BLaER1 (cell line): ENCODE results near the gene ACAD8.
"Not testable (repeated sequence)": the region's sequence is repeated elsewhere in the genome, so short reads cannot be mapped to it uniquely, and the experiment has no call there.

Experiments used
- H3K27ac ChIP-seq: shearing (Covaris generic); formaldehyde crosslinking; 2 replicates; pipeline ENCODE4 v1.8.1; 2022
- H3K27me3 ChIP-seq: shearing (Covaris generic); formaldehyde crosslinking; 2 replicates; pipeline ENCODE4 v1.8.1; 2022
- H3K36me3 ChIP-seq: shearing (Covaris generic); formaldehyde crosslinking; 2 replicates; pipeline ENCODE4 v1.8.1; 2022
- H3K4me1 ChIP-seq: shearing (Covaris generic); formaldehyde crosslinking; 2 replicates; pipeline ENCODE4 v1.8.1; 2022
- H3K4me2 ChIP-seq: shearing (Covaris generic); formaldehyde crosslinking; 2 replicates; pipeline ENCODE4 v1.8.1; 2022
- H3K4me3 ChIP-seq: shearing (Covaris generic); formaldehyde crosslinking; 2 replicates; pipeline ENCODE4 v1.8.1; 2022
- H3K9ac ChIP-seq: shearing (Covaris generic); formaldehyde crosslinking; 2 replicates; pipeline ENCODE4 v1.8.1; 2022
- H3K9me3 ChIP-seq: shearing (Covaris generic); formaldehyde crosslinking; 2 replicates; pipeline ENCODE4 v1.8.1; 2022
- H4K20me1 ChIP-seq: shearing (Covaris generic); formaldehyde crosslinking; 2 replicates; pipeline ENCODE4 v1.8.1; 2022
- Cebpa-rat ChIP-seq: shearing (Covaris generic); IDR thresholded peaks from 2 replicates; pipeline ENCODE4 v1.8.1; 2022

Gene ACAD8

DNA sequence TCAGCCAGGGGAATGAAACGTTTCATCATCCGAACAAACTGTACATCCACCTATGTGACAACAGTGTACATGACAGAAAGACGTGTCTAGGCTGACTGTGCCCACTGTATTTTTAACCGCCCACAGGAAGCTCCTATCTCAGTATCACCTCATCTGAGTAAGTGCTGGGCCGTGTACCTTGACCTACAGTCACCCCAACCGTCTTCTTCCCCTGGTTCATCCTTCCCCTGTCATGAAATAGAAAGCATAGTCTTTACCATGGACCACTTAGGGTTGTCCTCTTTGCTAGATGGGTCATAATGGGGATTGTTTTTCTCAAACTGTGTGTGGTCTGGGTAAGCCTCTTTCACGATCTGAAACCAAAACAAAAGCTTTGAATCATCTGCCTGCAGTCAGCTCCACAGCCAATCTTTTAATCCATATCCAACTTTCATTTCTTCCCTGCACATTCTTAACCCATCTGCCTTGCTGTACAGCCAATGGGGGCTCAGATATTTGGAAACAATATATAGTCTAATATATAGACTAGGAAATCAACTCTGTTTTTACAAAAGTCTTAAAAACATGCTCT, 4.4 kb upstream of the ACAD8 start:
- H3K4me2 ChIP-seq, result no peak overlapping the region
- no peak overlapping the region for H3K27ac ChIP-seq
- TF ChIP-seq Cebpa-rat, result no peak
- H3K27me3 ChIP-seq, result no peaks in the 10 kb centered on the region
- H3K36me3 ChIP-seq, result peaks cover 72% of the 10 kb centered on the region
- H4K20me1 ChIP-seq, result 0 out of 2 replicates have a peak, but pooled peaks cover 4% of the 10 kb centered on the region
- H3K4me3 ChIP-seq, result no peak overlapping the region
- peaks cover 20% of the 10 kb centered on the region for H3K4me1 ChIP-seq
- H3K9ac ChIP-seq, result no peak overlapping the region
- H3K9me3 ChIP-seq, result no peaks in the 10 kb centered on the region

- H3K36me3 ChIP-seq, result peaks cover 59% of the 10 kb centered on the region
- H3K9me3 ChIP-seq, result no peaks in the 10 kb centered on the region
- no peaks in the 10 kb centered on the region for H4K20me1 ChIP-seq
- peaks cover 24% of the 10 kb centered on the region for H3K4me1 ChIP-seq
- H3K27me3 ChIP-seq, result no peaks in the 10 kb centered on the region
- no peak overlapping the region for H3K4me2 ChIP-seq
- TF ChIP-seq Cebpa-rat, result no peak
- H3K27ac ChIP-seq, result no peak overlapping the region
- H3K4me3 ChIP-seq, result no peak overlapping the region
- H3K9ac ChIP-seq, result no peak overlapping the region
These were observed 3.1 kb upstream of the ACAD8 start for GRCh38 chr11:134250246-134250645.

GRCh38 chr11:134250675-134251074, 2.7 kb upstream of the ACAD8 start:
- Histone ChIP-seq H3K4me1 (peaks cover 24% of the 10 kb centered on the region), H3K4me2 (no peak overlapping the region), H3K36me3 (peaks cover 55% of the 10 kb centered on the region), H3K9me3 (no peaks in the 10 kb centered on the region), H3K27me3 (no peaks in the 10 kb centered on the region), H4K20me1 (0 out of 2 replicates have a peak, but pooled peaks cover 2% of the 10 kb centered on the region), H3K4me3 (no peak overlapping the region), H3K27ac (no peak overlapping the region), H3K9ac (no peak overlapping the region)
- no peak for TF ChIP-seq Cebpa-rat

DNA sequence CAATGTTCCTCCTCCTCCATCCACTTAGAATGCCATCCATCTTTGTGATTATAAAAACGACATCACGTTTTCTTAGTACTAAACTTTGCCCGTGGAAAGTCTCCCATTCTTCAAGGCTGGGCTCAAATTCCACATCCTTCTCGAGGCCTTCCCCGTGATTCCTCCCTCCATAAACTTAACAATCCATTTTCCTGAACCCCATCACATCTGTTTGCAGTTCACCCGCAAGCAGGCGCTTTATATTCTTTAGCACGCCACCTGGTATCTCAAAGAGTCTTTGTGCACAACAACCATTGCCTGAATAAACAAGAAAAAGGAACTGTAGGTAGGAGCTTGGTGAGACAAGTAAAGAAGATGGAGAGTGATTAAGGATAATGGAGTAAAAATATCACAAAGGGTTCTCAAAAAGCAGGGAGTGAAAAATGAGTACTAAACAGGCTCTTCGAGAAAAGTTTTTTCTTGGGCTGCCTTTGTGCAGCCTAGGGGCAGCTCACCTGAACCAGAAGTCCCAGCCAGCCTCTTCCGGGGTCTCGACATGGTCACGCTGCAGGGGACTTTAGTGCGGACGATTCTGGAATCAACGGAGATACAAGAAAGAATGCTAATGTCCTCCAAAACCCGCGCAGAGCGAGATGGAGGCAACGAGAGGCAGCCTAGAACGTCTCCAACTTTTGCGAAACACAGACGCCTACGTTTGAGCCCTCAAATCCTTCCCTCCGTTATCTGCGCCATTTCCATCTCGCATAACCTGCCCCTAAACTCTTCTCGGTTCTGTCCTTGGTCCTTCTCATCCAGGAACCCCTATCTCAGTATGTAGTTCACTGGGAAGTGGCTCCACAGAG, 801 bp upstream of the ACAD8 start:
- Histone ChIP-seq H3K36me3 (peaks cover 43% of the 10 kb centered on the region), H3K9ac (peak overlapping the region; percentile 77), H3K27ac (peak overlapping the region; percentile 40)

DNA sequence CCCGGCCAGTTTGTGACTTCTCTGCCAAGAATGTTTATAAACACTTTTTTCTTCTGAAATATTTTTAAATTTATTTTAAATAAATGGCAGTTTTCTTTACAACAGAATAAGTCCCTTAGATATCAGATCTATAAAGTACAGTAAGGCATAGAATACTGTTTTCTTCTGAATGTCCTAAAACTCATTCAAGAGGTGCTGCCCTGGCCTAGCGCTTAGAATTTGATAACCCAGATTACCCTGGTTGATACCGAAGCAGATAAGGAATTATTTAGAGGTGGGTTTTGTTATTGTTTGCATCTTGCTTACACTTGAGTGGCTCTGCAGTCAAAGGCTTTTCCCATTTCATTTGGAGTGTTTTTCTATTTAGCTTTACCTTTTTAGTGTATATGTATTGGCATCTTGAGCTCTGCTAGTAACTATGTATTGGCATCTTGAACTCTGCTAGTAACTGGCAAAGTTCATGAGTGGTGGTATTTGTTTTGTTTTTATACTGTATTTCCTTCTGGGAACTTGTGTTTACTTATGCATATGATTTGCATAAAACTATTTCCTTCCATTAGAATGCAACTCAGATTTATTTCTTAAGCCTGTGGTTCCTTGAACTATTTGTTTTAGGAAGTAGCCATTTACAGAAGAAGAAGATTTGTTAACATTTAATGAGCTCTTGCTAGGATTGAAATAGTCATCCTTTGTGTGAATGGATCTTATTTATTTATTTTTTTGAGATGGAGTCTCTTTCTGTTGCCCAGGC, 1.2 kb downstream of the ACAD8 start:
- no peak overlapping the region for H3K27ac ChIP-seq

More for the DNA sequence above, 801 bp upstream of the ACAD8 start:
- Histone ChIP-seq H3K4me2 (peak overlapping the region; percentile 89), H3K4me3 (peak overlapping the region; percentile 95), H3K27me3 (no peaks in the 10 kb centered on the region), H3K4me1 (peaks cover 24% of the 10 kb centered on the region), H4K20me1 (0 out of 2 replicates have a peak, but pooled peaks cover 10% of the 10 kb centered on the region), H3K9me3 (no peaks in the 10 kb centered on the region)
- TF ChIP-seq Cebpa-rat, result no peak

DNA sequence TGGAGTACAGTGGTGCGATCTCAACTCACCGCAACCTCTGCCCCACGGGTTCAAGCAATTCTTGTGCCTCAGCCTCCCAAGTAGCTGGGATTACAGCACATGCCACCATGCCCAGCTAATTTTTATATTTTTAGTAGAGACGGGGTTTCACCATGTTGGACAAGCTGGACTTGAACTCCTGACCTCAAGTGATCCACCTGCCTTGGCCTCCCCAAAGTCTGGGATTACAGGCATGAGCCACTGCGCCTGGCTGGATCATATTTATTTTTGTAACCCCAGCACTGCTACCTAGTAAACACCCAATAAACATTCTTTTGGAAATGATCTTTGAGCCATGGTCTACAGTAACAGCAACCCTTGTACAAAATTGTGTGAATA, 1.8 kb downstream of the ACAD8 start:
- H3K27me3 ChIP-seq, H3K4me3 ChIP-seq, H3K9ac ChIP-seq, H3K9me3 ChIP-seq, H3K27ac ChIP-seq, H3K4me2 ChIP-seq: not testable (repeated sequence)
- Histone ChIP-seq H4K20me1 (0 out of 2 replicates have a peak, but pooled peaks cover 10% of the 10 kb centered on the region), H3K4me1 (peaks cover 32% of the 10 kb centered on the region), H3K36me3 (peaks cover 43% of the 10 kb centered on the region)

More for the DNA sequence above, 1.2 kb downstream of the ACAD8 start:
- Histone ChIP-seq H3K27me3 (no peaks in the 10 kb centered on the region), H3K4me2 (peak overlapping the region; percentile 89), H3K9me3 (no peaks in the 10 kb centered on the region), H4K20me1 (0 out of 2 replicates have a peak, but pooled peaks cover 10% of the 10 kb centered on the region), H3K4me3 (peak overlapping the region; percentile 95), H3K36me3 (peaks cover 43% of the 10 kb centered on the region), H3K9ac (no peak overlapping the region), H3K4me1 (peaks cover 27% of the 10 kb centered on the region)
- TF ChIP-seq Cebpa-rat, result no peak

GRCh38 chr11:134257101-134257500, 3.7 kb downstream of the ACAD8 start:
- Histone ChIP-seq H3K4me1 (peaks cover 44% of the 10 kb centered on the region), H3K9ac (no peak overlapping the region), H3K9me3 (no peaks in the 10 kb centered on the region), H3K27ac (no peak overlapping the region), H4K20me1 (0 out of 2 replicates have a peak, but pooled peaks cover 10% of the 10 kb centered on the region), H3K36me3 (peaks cover 47% of the 10 kb centered on the region), H3K4me3 (no peak overlapping the region), H3K27me3 (no peaks in the 10 kb centered on the region), H3K4me2 (no peak overlapping the region)
- TF ChIP-seq Cebpa-rat, result no peak

DNA sequence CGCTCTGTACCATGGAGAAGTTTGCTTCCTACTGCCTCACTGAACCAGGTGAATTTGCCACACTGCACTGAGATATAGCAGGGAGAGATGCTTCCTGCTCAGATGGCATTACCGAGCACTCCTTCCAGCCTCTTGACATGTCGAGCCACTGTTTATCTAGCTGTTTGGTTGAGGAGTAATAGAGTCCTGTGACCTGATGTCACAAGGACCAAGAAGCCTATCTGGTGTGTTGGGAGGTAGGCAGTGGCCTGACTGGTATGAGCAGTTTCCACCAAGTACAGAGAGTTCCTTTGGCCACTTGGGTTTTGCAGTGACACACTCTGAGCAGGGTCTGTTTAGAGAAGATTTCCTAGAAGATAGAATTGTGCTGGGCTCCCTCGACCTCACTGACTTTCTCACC, 5.2 kb downstream of the ACAD8 start:
- Histone ChIP-seq H3K27me3 (no peaks in the 10 kb centered on the region), H3K9me3 (no peaks in the 10 kb centered on the region), H3K4me1 (peaks cover 41% of the 10 kb centered on the region), H3K9ac (no peak overlapping the region), H4K20me1 (0 out of 2 replicates have a peak, but pooled peaks cover 10% of the 10 kb centered on the region), H3K4me2 (no peak overlapping the region), H3K27ac (no peak overlapping the region), H3K36me3 (peaks cover 62% of the 10 kb centered on the region), H3K4me3 (no peak overlapping the region)
- no peak for TF ChIP-seq Cebpa-rat

- H3K27ac ChIP-seq, result peak overlapping the region; percentile 39
- no peak for TF ChIP-seq Cebpa-rat
- H3K4me1 ChIP-seq, result peaks cover 30% of the 10 kb centered on the region
- H3K4me3 ChIP-seq, result 0 out of 2 replicates have a peak overlapping the region, but pooled peaks have one; percentile 1
- no peaks in the 10 kb centered on the region for H3K9me3 ChIP-seq
- H4K20me1 ChIP-seq, result 0 out of 2 replicates have a peak, but pooled peaks cover 10% of the 10 kb centered on the region
- H3K27me3 ChIP-seq, result no peaks in the 10 kb centered on the region
- no peak overlapping the region for H3K9ac ChIP-seq
- H3K36me3 ChIP-seq, result peaks cover 68% of the 10 kb centered on the region
- H3K4me2 ChIP-seq, result peak overlapping the region; percentile 79
These were observed 7.1 kb downstream of the ACAD8 start for GRCh38 chr11:134260503-134260902.
